Breast epithelium (tissue), 4 donors: ENCODE data around the gene ANKS1B. TPM values are rescaled to one million over a fixed set of nuclear protein-coding genes. Genes with fewer than 3 reads are reported as not detected.

Source experiments
- DNase-seq, 2 donors: peaks; one replicate each; pipeline ENCODE4 v3.0.0-alpha.2; 2019; ENCODE audit warnings: low spot score in 2 of 2
- H3K27ac ChIP-seq, 2 donors: fragments of 200-600 bp; sonication (generic) in 1 of 2; one replicate each; pipeline ENCODE4 v1.5.1; 2016 to 2019; ENCODE audit warnings: mild to moderate bottlenecking in 1 of 2
- H3K27me3 ChIP-seq, 2 donors: fragments of 200-600 bp; sonication (generic) in 1 of 2; one replicate each; pipeline versions ENCODE4 v1.5.1 to v1.6.0; 2017 to 2019; ENCODE audit warnings: control low read depth in 1 of 2, mild to moderate bottlenecking in 1 of 2
- H3K36me3 ChIP-seq: fragments of 200-600 bp; one replicate; pipeline ENCODE4 v1.5.1; 2019
- H3K4me1 ChIP-seq, 2 donors: fragments of 200-600 bp; sonication (generic); one replicate each; pipeline ENCODE4 v1.5.1; 2016 to 2019; ENCODE audit warnings: control low read depth in 1 of 2
- H3K4me3 ChIP-seq, 3 donors: fragments of 200-600 bp; sonication (generic); 1 replicate in 2 of 3; 2 replicates in 1 of 3; pipeline ENCODE4 v1.5.1; 2016 to 2019; ENCODE audit warnings: mild to moderate bottlenecking in 3 of 3, moderate library complexity in 2 of 3
- H3K9me3 ChIP-seq, 2 donors: fragments of 200-600 bp; sonication (generic) in 1 of 2; one replicate each; pipeline ENCODE4 v1.5.1; 2016 to 2019; ENCODE audit warnings: control low read depth in 1 of 2
- CTCF ChIP-seq, 3 donors: fragments of 450-650 bp; IDR thresholded peaks; one replicate each; pipeline ENCODE4 v1.5.1; 2016 to 2017; ENCODE audit warnings: antibody characterized with exemption in 3 of 3, mild to moderate bottlenecking in 3 of 3, moderate library complexity in 3 of 3
- POLR2A ChIP-seq: fragments of 450-650 bp; IDR thresholded peaks from one replicate; pipeline ENCODE4 v1.6.1; 2016; ENCODE audit warnings: antibody characterized with exemption, mild to moderate bottlenecking, moderate library complexity
- POLR2AphosphoS5 ChIP-seq, 3 donors: sonication (generic); formaldehyde crosslinking; IDR thresholded peaks; one replicate each; pipeline ENCODE4 v1.6.1; 2017; ENCODE audit warnings: antibody characterized with exemption in 3 of 3
- intact Hi-C: fragments of 100-400 bp; cut with DNase I; formaldehyde crosslinking; loops from one replicate; pipeline ENCODE4 v1.15.1; 2023; ENCODE audit warnings: low total_unique reads
- total RNA-seq, 3 donors: library from RNA; depleted of rRNA; stranded (reverse); fragments of >200 nt; gene quantifications; one replicate each; pipeline ENCODE4 v1.1.0, GENCODE V29; 2016

ANKS1B gene
- total RNA-seq, 3 donors from 2014 or later = 16.6 to 115 (median 32.4) TPM

- Histone ChIP-seq H3K4me3 (no peak overlapping the region), H3K4me1 (no peaks in the 10 kb centered on the region), H3K9me3 (no peaks in the 10 kb centered on the region), H3K27ac (no peak overlapping the region), H3K27me3 (no peaks in the 10 kb centered on the region), H3K36me3 (no peaks in the 10 kb centered on the region)
- no peak for DNase-seq
- TF ChIP-seq POLR2AphosphoS5 (IDR thresholded peaks at IDR 0.05) = no peak
- intact Hi-C loops = no loop called here
Observed at GRCh38 chr12:99367181-99367580, 617.6 kb downstream of the ANKS1B start.

- intact Hi-C loops = no loop called here
- H3K9me3 ChIP-seq = peaks cover 0 to 4% of the 10 kb centered on the region in 2 donors
- H3K4me1 ChIP-seq = no peaks in the 10 kb centered on the region
- no peak overlapping the region for H3K4me3 ChIP-seq
- H3K27me3 ChIP-seq = no peaks in the 10 kb centered on the region
- no peak for TF ChIP-seq CTCF (IDR thresholded peaks at IDR 0.05)
- no peak for TF ChIP-seq POLR2A
- TF ChIP-seq POLR2AphosphoS5 (IDR thresholded peaks at IDR 0.05) = no peak
- no peak for DNase-seq
- no peak overlapping the region for H3K27ac ChIP-seq
- no peaks in the 10 kb centered on the region for H3K36me3 ChIP-seq
Observed at GRCh38 chr12:99352269-99352668, 632.5 kb downstream of the ANKS1B start.

GRCh38 chr12:99343960-99344359 lies 640.8 kb downstream of the ANKS1B start:
- intact Hi-C loops = no loop called here
- no peak for TF ChIP-seq CTCF (IDR thresholded peaks at IDR 0.05)
- TF ChIP-seq POLR2AphosphoS5 (IDR thresholded peaks at IDR 0.05) = no peak
- no peak for TF ChIP-seq POLR2A
- Histone ChIP-seq H3K27me3 (no peaks in the 10 kb centered on the region), H3K27ac (no peak overlapping the region), H3K36me3 (no peaks in the 10 kb centered on the region), H3K9me3 (no peaks in the 10 kb centered on the region), H3K4me3 (no peak overlapping the region), H3K4me1 (no peaks in the 10 kb centered on the region)
- no peak for DNase-seq

GRCh38 chr12:99339663-99340062 lies 645.1 kb downstream of the ANKS1B start:
- TF ChIP-seq CTCF (IDR thresholded peaks at IDR 0.05) = no peak
- no peak for TF ChIP-seq POLR2A
- TF ChIP-seq POLR2AphosphoS5 (IDR thresholded peaks at IDR 0.05) = no peak
- H3K36me3 ChIP-seq = no peaks in the 10 kb centered on the region
- no peak for DNase-seq
- no peak overlapping the region for H3K27ac ChIP-seq
- H3K4me1 ChIP-seq = no peaks in the 10 kb centered on the region
- H3K9me3 ChIP-seq = no peaks in the 10 kb centered on the region
- no peak overlapping the region for H3K4me3 ChIP-seq
- H3K27me3 ChIP-seq = no peaks in the 10 kb centered on the region
- intact Hi-C loops = no loop called here

- intact Hi-C loops = no loop called here
- no peak overlapping the region for H3K27ac ChIP-seq
- no peaks in the 10 kb centered on the region for H3K36me3 ChIP-seq
- no peak for DNase-seq
- H3K4me3 ChIP-seq = no peak overlapping the region
- no peak for TF ChIP-seq POLR2A
- TF ChIP-seq CTCF (IDR thresholded peaks at IDR 0.05) = no peak
- no peak for TF ChIP-seq POLR2AphosphoS5 (IDR thresholded peaks at IDR 0.05)
- no peaks in the 10 kb centered on the region for H3K4me1 ChIP-seq
- no peaks in the 10 kb centered on the region for H3K9me3 ChIP-seq
- no peaks in the 10 kb centered on the region for H3K27me3 ChIP-seq
Observed at GRCh38 chr12:99334285-99335056, 650.3 kb downstream of the ANKS1B start.
